SK-N-SH treated with all-trans-retinoic acid at 6 μM for 48 hours (cell line): Measurements from ENCODE around the gene CNTFR.

ENCODE experiments used
- ATAC-seq: fragments of 200-7000 bp; cut with Tn5 transposase; 3 replicates; pipeline ENCODE4 v1.9.1; 2020; ENCODE audit warnings: mild to moderate bottlenecking, moderate library complexity
- ARNTL ChIP-seq: fragments of 450-650 bp; formaldehyde crosslinking; IDR thresholded peaks from 2 replicates; pipeline ENCODE4 v1.5.0; 2020; ENCODE audit warnings: low read depth, mild to moderate bottlenecking, moderate library complexity, borderline replicate concordance
- BACH2 ChIP-seq: fragments of 250-450 bp; sonication (Bioruptor Pico); IDR thresholded peaks from 2 replicates; pipeline ENCODE4 v1.9.0; 2021; ENCODE audit warnings: mild to moderate bottlenecking, borderline replicate concordance
- CREB5 ChIP-seq: fragments of 250-450 bp; sonication (Bioruptor Pico); IDR thresholded peaks from 2 replicates; pipeline ENCODE4 v1.5.1; 2020; ENCODE audit warnings: low read depth, mild to moderate bottlenecking, moderate library complexity
- CSDC2 ChIP-seq: fragments of 250-450 bp; sonication (Bioruptor Pico); IDR thresholded peaks from 2 replicates; pipeline ENCODE4 v1.5.0; 2020; ENCODE audit warnings: mild to moderate bottlenecking, moderate library complexity
- CSRNP3 ChIP-seq: fragments of 250-450 bp; sonication (Bioruptor Pico); IDR thresholded peaks from 2 replicates; pipeline ENCODE4 v1.5.1; 2021; ENCODE audit warnings: mild to moderate bottlenecking, moderate library complexity
- ESRRG ChIP-seq: fragments of 250-450 bp; sonication (Bioruptor Pico); IDR thresholded peaks from 2 replicates; pipeline ENCODE4 v1.6.1; 2021; ENCODE audit warnings: mild to moderate bottlenecking
- GLIS3 ChIP-seq: fragments of 250-450 bp; sonication (Bioruptor Pico); IDR thresholded peaks from 2 replicates; pipeline ENCODE4 v1.5.0; 2020; ENCODE audit warnings: mild to moderate bottlenecking, moderate library complexity
- ISL1 ChIP-seq: fragments of 250-450 bp; sonication (Bioruptor Pico); IDR thresholded peaks from 2 replicates; pipeline ENCODE4 v2.1.2; 2022; ENCODE audit warnings: mild to moderate bottlenecking, moderate library complexity
- OSR1 ChIP-seq: fragments of 250-450 bp; sonication (Bioruptor Pico); IDR thresholded peaks from 2 replicates; pipeline ENCODE4 v1.8.0; 2022; ENCODE audit warnings: moderate library complexity, mild to moderate bottlenecking, inconsistent platforms
- POU6F1 ChIP-seq: fragments of 250-450 bp; sonication (Bioruptor Pico); IDR thresholded peaks from 2 replicates; pipeline ENCODE4 v1.8.0; 2021; ENCODE audit warnings: low read depth, mild to moderate bottlenecking, moderate library complexity, borderline replicate concordance
- PPARA ChIP-seq: fragments of 250-450 bp; sonication (Bioruptor Pico); IDR thresholded peaks from 2 replicates; pipeline ENCODE4 v1.5.0; 2020; ENCODE audit warnings: mild to moderate bottlenecking, borderline replicate concordance
- RARB ChIP-seq: fragments of 250-450 bp; sonication (Bioruptor Pico); IDR thresholded peaks from 2 replicates; pipeline ENCODE4 v1.8.0; 2021; ENCODE audit warnings: mild to moderate bottlenecking, moderate library complexity
- SNAI2 ChIP-seq: fragments of 250-450 bp; sonication (Bioruptor Pico); IDR thresholded peaks from 2 replicates; pipeline ENCODE4 v1.5.0; 2020; ENCODE audit warnings: mild to moderate bottlenecking, moderate library complexity
- TCF4 ChIP-seq: fragments of 250-450 bp; sonication (Bioruptor Pico); IDR thresholded peaks from 2 replicates; pipeline ENCODE4 v1.8.0; 2021; ENCODE audit warnings: mild to moderate bottlenecking, moderate library complexity, borderline replicate concordance
- TOX ChIP-seq: fragments of 250-450 bp; sonication (Bioruptor Pico); IDR thresholded peaks from 2 replicates; pipeline ENCODE4 v1.8.0; 2021; ENCODE audit warnings: mild to moderate bottlenecking, moderate library complexity, borderline replicate concordance
- ZC3H10 ChIP-seq: fragments of 250-450 bp; sonication (Bioruptor Pico); IDR thresholded peaks from 2 replicates; pipeline ENCODE4 v1.5.1; 2021; ENCODE audit warnings: mild to moderate bottlenecking, moderate library complexity
- ZFP3 ChIP-seq: fragments of 250-450 bp; sonication (Bioruptor Pico); IDR thresholded peaks from 2 replicates; pipeline ENCODE4 v1.5.0; 2020; ENCODE audit warnings: mild to moderate bottlenecking, moderate library complexity
- ZFP30 ChIP-seq: fragments of 450-650 bp; formaldehyde crosslinking; IDR thresholded peaks from 2 replicates; pipeline ENCODE4 v1.5.0; 2022; ENCODE audit warnings: mild to moderate bottlenecking, moderate library complexity
- ZNF565 ChIP-seq: fragments of 450-650 bp; formaldehyde crosslinking; conservative IDR thresholded peaks from 2 replicates; pipeline ENCODE4 v1.5.0; 2020; ENCODE audit warnings: low read depth, mild to moderate bottlenecking, moderate library complexity
- ZNF8 ChIP-seq: fragments of 450-650 bp; formaldehyde crosslinking; IDR thresholded peaks from 2 replicates; pipeline ENCODE4 v1.5.0; 2020; ENCODE audit warnings: mild to moderate bottlenecking, moderate library complexity
- TF ChIP-seq, protein P1 (sequence below): fragments of 250-450 bp; sonication (Bioruptor Pico); IDR thresholded peaks from 2 replicates; pipeline ENCODE4 v1.5.0; 2020; ENCODE audit warnings: mild to moderate bottlenecking, moderate library complexity

CNTFR gene

DNA sequence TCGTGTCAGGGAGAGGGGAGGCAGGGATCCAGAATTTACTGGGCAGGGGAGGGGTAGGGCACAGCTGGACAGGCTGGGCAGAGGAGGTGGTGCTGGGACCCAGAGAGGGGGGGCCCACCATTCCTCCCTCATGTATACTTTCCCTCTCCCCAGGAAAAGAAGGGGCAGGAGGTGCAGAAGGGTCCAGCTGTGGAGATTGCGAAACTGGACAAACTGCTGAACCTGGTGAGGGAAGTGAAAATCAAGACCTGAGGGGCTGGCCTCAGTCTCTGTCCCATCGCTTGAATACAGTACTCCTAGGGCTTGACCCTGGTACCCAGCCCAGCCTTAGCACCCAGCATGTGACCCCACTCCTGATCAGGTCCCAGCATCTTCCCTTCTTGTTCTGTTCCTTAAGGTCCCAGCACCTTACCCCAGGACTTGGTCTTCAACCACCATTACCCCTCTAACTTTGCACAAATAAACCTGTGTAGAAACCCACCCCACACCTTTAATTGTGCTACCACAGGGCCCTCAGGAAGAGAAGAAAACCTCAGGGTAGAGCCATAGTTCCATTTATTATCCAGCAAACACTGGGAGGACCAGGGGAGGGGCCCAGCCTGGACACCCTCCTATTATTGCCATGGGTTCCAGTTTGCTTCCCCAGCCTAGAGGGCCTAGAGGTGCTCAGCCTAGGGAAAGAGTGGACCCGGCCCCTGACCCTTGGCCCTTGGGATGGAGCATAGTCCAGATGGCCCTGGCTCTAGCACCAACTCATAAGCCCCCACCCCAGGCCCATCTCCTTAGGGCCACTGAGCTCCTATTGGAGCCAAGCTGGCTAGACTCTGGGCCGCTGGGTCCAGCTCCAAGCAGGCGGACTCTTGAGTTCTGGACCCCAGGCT, 68.8 kb downstream of the CNTFR start:
- no peak for ATAC-seq

GRCh38 chr9:34520096-34520495, 69.4 kb downstream of the CNTFR start:
- no peak for ATAC-seq
- no peak for TF ChIP-seq GLIS3
- no peak for TF ChIP-seq CSRNP3 (CRISPR knock-in tag)
- no peak for TF ChIP-seq ESRRG (CRISPR knock-in tag)
- no peak for TF ChIP-seq ISL1 (CRISPR knock-in tag)
- TF ChIP-seq BACH2 (CRISPR knock-in tag) = no peak
- no peak for TF ChIP-seq ZFP3 (CRISPR knock-in tag)
- no peak for TF ChIP-seq SNAI2 (CRISPR knock-in tag)
- TF ChIP-seq ZNF8 = no peak
- TF ChIP-seq OSR1 (CRISPR knock-in tag) = no peak
- TF ChIP-seq ZFP30 (CRISPR knock-in tag) = no peak
- no peak for TF ChIP-seq TOX
- TF ChIP-seq PPARA (CRISPR knock-in tag) = no peak
- TF ChIP-seq, all 23 proteins: peak for 0

More for the DNA sequence above, 68.8 kb downstream of the CNTFR start:
- TF ChIP-seq TCF4 (CRISPR knock-in tag) (no peak), GLIS3 (no peak), OSR1 (CRISPR knock-in tag) (no peak), RARB (CRISPR knock-in tag) (no peak), TOX (no peak), ZC3H10 (no peak), ZFP3 (CRISPR knock-in tag) (no peak), ESRRG (CRISPR knock-in tag) (no peak), ISL1 (CRISPR knock-in tag) (no peak), CSRNP3 (CRISPR knock-in tag) (no peak), BACH2 (CRISPR knock-in tag) (no peak), ZFP30 (CRISPR knock-in tag) (no peak), ZNF565 (CRISPR knock-in tag) (no peak), CSDC2 (CRISPR knock-in tag) (no peak), POU6F1 (CRISPR knock-in tag) (no peak), SNAI2 (CRISPR knock-in tag) (no peak)
- TF ChIP-seq, protein P1, sequence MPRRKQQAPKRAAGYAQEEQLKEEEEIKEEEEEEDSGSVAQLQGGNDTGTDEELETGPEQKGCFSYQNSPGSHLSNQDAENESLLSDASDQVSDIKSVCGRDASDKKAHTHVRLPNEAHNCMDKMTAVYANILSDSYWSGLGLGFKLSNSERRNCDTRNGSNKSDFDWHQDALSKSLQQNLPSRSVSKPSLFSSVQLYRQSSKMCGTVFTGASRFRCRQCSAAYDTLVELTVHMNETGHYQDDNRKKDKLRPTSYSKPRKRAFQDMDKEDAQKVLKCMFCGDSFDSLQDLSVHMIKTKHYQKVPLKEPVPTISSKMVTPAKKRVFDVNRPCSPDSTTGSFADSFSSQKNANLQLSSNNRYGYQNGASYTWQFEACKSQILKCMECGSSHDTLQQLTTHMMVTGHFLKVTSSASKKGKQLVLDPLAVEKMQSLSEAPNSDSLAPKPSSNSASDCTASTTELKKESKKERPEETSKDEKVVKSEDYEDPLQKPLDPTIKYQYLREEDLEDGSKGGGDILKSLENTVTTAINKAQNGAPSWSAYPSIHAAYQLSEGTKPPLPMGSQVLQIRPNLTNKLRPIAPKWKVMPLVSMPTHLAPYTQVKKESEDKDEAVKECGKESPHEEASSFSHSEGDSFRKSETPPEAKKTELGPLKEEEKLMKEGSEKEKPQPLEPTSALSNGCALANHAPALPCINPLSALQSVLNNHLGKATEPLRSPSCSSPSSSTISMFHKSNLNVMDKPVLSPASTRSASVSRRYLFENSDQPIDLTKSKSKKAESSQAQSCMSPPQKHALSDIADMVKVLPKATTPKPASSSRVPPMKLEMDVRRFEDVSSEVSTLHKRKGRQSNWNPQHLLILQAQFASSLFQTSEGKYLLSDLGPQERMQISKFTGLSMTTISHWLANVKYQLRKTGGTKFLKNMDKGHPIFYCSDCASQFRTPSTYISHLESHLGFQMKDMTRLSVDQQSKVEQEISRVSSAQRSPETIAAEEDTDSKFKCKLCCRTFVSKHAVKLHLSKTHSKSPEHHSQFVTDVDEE (CRISPR knock-in tag) = no peak
- TF ChIP-seq, all 23 proteins: peak for 0

DNA sequence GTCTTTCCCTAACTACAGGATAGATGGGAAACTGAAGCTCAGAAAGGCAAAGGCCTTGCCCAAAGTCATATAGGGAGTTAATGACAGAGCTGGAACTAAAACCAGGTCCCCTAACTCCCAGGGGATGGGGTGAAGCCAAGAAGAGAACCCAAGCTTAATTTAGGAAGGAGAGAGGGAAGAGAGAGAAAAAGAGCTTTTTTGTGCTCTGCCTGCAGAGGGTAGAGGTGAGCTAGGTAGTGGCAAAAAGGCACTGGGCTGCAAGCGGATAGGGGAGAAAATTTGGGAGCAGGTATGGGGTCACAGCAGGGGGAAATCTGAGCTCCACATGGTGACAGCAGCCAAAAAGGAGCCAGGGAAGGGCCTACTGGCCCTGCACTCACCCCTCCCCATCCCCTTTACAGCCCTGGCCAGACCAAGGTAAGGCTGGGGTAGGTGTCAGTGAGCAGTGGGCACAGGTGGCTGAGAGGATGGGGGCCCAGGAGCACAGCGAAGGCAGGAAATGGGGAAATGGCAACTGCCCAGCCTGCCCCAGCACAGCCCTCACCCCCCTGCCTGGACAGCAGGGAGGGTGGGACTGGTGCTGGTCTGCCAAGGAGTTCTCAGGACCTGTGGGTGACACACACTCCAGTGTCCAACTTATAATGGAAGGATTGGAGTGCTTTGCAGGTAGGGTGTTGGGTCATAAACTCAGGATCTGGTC, 70.1 kb downstream of the CNTFR start:
- TF ChIP-seq PPARA (CRISPR knock-in tag) = no peak
- no peak for ATAC-seq

DNA sequence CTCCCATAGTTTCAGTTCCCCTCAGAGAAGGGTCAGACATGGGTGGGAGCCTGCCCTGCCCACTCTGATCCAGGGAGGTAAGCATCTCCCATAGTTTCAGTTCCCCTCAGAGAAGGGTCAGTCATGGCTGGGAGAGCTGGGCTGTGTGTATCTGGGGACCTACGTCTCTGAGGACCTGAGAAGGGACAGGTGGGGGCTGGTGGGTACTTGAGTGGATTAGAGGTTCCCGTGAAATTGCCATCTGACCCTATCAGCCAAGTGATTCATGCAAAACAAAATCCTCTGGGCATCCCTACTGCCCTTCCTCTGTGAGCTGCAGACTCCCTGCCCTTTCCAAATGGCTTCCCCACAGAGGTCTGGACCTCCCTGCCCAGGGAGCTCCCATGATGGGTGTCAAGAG, 70.6 kb downstream of the CNTFR start:
- no peak for ATAC-seq
- TF ChIP-seq ARNTL (CRISPR knock-in tag) (no peak), TCF4 (CRISPR knock-in tag) (no peak), TOX (no peak), OSR1 (CRISPR knock-in tag) (no peak), BACH2 (CRISPR knock-in tag) (no peak), ISL1 (CRISPR knock-in tag) (no peak), CSDC2 (CRISPR knock-in tag) (no peak), SNAI2 (CRISPR knock-in tag) (no peak), CSRNP3 (CRISPR knock-in tag) (no peak), ESRRG (CRISPR knock-in tag) (no peak), CREB5 (CRISPR knock-in tag) (no peak)
